Upper lobe of left lung (tissue), 4 donors: ENCODE measurements around the gene ITFG1.

Experiments
- POLR2AphosphoS5 ChIP-seq, 2 donors: sonication (generic); formaldehyde crosslinking; IDR thresholded peaks; one replicate each; pipeline ENCODE4 v1.5.1; 2017; ENCODE audit warnings: antibody characterized with exemption in 2 of 2
- TF ChIP-seq, protein P1 (sequence below), 6 experiments: fragments of 450-650 bp in 4 of 6; fragments of 200-600 bp in 2 of 6; sonication (generic) in 2 of 6; IDR thresholded peaks; one replicate each; pipeline ENCODE4 v1.5.1; 2016 to 2019; ENCODE audit warnings: antibody characterized with exemption in 6 of 6

DNA sequence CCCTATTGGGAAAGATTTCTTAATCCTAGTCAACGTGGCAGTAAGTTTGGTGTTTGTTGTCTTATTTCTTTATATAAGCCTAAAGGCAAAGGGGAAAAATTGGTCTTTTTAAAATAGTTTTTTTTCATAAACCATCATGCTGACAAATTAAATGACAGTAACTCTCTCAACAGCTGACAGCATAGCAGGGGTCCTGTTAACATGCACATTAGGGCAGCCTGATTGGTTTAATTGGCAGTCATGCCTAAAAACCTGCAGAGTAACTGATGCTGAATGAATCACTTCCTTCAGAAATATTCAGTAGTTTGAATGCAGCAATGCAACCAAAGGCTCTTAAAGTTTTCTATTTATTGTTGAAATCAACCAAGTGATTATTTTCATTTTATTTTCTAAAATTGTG is 85.4 kb downstream of the ITFG1 start:
- TF ChIP-seq, protein P1, sequence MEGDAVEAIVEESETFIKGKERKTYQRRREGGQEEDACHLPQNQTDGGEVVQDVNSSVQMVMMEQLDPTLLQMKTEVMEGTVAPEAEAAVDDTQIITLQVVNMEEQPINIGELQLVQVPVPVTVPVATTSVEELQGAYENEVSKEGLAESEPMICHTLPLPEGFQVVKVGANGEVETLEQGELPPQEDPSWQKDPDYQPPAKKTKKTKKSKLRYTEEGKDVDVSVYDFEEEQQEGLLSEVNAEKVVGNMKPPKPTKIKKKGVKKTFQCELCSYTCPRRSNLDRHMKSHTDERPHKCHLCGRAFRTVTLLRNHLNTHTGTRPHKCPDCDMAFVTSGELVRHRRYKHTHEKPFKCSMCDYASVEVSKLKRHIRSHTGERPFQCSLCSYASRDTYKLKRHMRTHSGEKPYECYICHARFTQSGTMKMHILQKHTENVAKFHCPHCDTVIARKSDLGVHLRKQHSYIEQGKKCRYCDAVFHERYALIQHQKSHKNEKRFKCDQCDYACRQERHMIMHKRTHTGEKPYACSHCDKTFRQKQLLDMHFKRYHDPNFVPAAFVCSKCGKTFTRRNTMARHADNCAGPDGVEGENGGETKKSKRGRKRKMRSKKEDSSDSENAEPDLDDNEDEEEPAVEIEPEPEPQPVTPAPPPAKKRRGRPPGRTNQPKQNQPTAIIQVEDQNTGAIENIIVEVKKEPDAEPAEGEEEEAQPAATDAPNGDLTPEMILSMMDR (IDR thresholded peaks at IDR 0.05): no peak
- TF ChIP-seq POLR2AphosphoS5 (IDR thresholded peaks at IDR 0.05): no peak
